ENCODE measurements around the gene CDC73.

DNA sequence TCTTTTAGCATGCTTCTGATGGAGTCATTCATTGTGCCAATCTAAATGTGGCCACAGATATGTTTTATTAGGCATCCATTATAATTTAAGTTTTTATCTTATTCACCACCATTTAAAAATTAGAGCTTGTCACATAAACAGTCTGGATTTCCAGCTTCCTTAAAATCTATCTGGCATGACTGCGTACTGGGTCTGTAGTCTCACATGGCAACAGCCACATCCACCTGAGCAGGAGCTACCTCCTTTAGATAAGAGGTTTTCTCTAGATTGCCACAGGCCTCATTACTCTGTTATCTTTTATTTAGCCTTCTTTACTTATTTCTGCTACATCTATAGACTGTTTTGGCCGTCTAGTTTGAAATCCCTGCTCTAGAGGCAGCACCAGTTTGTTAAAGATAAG, 35.5 kb downstream of the CDC73 start:
- TF ChIP-seq, protein P1, sequence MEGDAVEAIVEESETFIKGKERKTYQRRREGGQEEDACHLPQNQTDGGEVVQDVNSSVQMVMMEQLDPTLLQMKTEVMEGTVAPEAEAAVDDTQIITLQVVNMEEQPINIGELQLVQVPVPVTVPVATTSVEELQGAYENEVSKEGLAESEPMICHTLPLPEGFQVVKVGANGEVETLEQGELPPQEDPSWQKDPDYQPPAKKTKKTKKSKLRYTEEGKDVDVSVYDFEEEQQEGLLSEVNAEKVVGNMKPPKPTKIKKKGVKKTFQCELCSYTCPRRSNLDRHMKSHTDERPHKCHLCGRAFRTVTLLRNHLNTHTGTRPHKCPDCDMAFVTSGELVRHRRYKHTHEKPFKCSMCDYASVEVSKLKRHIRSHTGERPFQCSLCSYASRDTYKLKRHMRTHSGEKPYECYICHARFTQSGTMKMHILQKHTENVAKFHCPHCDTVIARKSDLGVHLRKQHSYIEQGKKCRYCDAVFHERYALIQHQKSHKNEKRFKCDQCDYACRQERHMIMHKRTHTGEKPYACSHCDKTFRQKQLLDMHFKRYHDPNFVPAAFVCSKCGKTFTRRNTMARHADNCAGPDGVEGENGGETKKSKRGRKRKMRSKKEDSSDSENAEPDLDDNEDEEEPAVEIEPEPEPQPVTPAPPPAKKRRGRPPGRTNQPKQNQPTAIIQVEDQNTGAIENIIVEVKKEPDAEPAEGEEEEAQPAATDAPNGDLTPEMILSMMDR (IDR thresholded peaks at IDR 0.05; ENCODE audit: poor library complexity) = no peak
- TF ChIP-seq EZH2 (IDR thresholded peaks at IDR 0.05; ENCODE audit: borderline replicate concordance) = no peak

All from hepatocyte (in vitro differentiated cells).